ENCODE results near the gene DCP1A. TPM values are rescaled to one million over a fixed set of nuclear protein-coding genes. Genes with fewer than 3 reads are reported as not detected.

The DCP1A gene
- polyA plus RNA-seq, 1 of the 3 experiments (the other 2 are of a cell fraction): 12.9 TPM

- WGBS (ENCODE audit: low lambda C conversion rate): 87% methylated on average over 3 of the region's 3 CpGs
- Histone ChIP-seq H3K9me3 (no peaks in the 10 kb centered on the region), H3K36me3 (replicated peaks in 1 of 2; ENCODE audit: control insufficient read depth in 1 of 2, insufficient read depth in 2 of 2, low read length in 1 of 2) (peaks cover 0 to 19% of the 10 kb centered on the region in 2 experiments), H2AFZ (ENCODE audit: low read depth) (no peak overlapping the region), H3K9me2 (no peaks in the 10 kb centered on the region), H3K4me3 (ENCODE audit: low read depth in 2 of 2, low read length in 1 of 2) (no peak overlapping the region), H3K27ac (ENCODE audit: low read depth in 2 of 2, low read length in 1 of 2) (no peak overlapping the region), H3K9ac (no peak overlapping the region), H4K20me1 (ENCODE audit: insufficient read depth) (peaks cover 99% of the 10 kb centered on the region), H3F3A (replicated peaks; ENCODE audit: insufficient read depth) (no peaks in the 10 kb centered on the region), H3K79me2 (ENCODE audit: insufficient read depth) (peaks cover 100% of the 10 kb centered on the region), H3K4me1 (ENCODE audit: control insufficient read depth in 1 of 2, insufficient read depth in 2 of 2, low read depth in 1 of 2, low read length in 1 of 2) (peaks cover 11 to 19% of the 10 kb centered on the region in 2 experiments; a peak in 2 of 4 replicates), H3K4me2 (no peak overlapping the region), H3K27me3 (ENCODE audit: insufficient read depth) (no peaks in the 10 kb centered on the region)
- ChIA-PET CTCF (no interaction called here), POLR2A (no interaction called here)
- DNase-seq: no peak
- TF ChIP-seq ELF1 (IDR thresholded peaks at IDR 0.05) (no peak), FOXJ3 (CRISPR knock-in tag; IDR thresholded peaks at IDR 0.05) (no peak), POLR2AphosphoS5 (IDR thresholded peaks at IDR 0.05; ENCODE audit: low read depth, low read length) (no peak), NFIC (IDR thresholded peaks at IDR 0.05; ENCODE audit: borderline replicate concordance) (no peak)
These were observed 96.9 kb downstream of the DCP1A start for GRCh38 chr3:53250453-53250852.

- CTCF ChIA-PET: no interaction called here
These were observed 99.2 kb downstream of the DCP1A start for GRCh38 chr3:53248161-53248560.

GRCh38 chr3:53247619-53248018, 99.7 kb downstream of the DCP1A start:
- TF ChIP-seq REST (IDR thresholded peaks at IDR 0.05; ENCODE audit: low read depth, low read length) (no peak), RCOR1 (IDR thresholded peaks at IDR 0.05; ENCODE audit: low read length) (no peak), MXI1 (IDR thresholded peaks at IDR 0.05; ENCODE audit: low read depth, low read length) (no peak), POLR2AphosphoS5 (IDR thresholded peaks at IDR 0.05; ENCODE audit: low read depth, low read length) (no peak), USF1 (IDR thresholded peaks at IDR 0.05; ENCODE audit: borderline replicate concordance, low read depth) (no peak), SMC3 (IDR thresholded peaks at IDR 0.05; ENCODE audit: low read depth, low read length) (no peak), ELF1 (IDR thresholded peaks at IDR 0.05) (no peak)
- CTCF ChIA-PET: no interaction called here
- Histone ChIP-seq H3K4me3 (ENCODE audit: low read depth in 2 of 2, low read length in 1 of 2) (no peak overlapping the region), H3K4me1 (ENCODE audit: control insufficient read depth in 1 of 2, insufficient read depth in 2 of 2, low read depth in 1 of 2, low read length in 1 of 2) (peaks cover 11 to 26% of the 10 kb centered on the region in 2 experiments; a peak in 2 of 4 replicates), H3K9me3 (no peaks in the 10 kb centered on the region), H3K9me2 (no peaks in the 10 kb centered on the region), H3F3A (replicated peaks; ENCODE audit: insufficient read depth) (peaks cover 4% of the 10 kb centered on the region), H3K36me3 (replicated peaks in 1 of 2; ENCODE audit: control insufficient read depth in 1 of 2, insufficient read depth in 2 of 2, low read length in 1 of 2) (peaks cover 0 to 26% of the 10 kb centered on the region in 2 experiments), H3K79me2 (ENCODE audit: insufficient read depth) (peaks cover 100% of the 10 kb centered on the region), H3K4me2 (no peak overlapping the region), H3K27ac (ENCODE audit: low read depth in 2 of 2, low read length in 1 of 2) (no peak overlapping the region), H3K9ac (no peak overlapping the region), H3K27me3 (ENCODE audit: insufficient read depth) (no peaks in the 10 kb centered on the region), H2AFZ (ENCODE audit: low read depth) (no peak overlapping the region), H4K20me1 (ENCODE audit: insufficient read depth) (peaks cover 100% of the 10 kb centered on the region)
- WGBS (ENCODE audit: low lambda C conversion rate): 91% methylated on average over 2 of the region's 2 CpGs
- no peak for DNase-seq
- POLR2A ChIA-PET: no interaction called here

More at GRCh38 chr3:53248161-53248560, 99.2 kb downstream of the DCP1A start:
- Histone ChIP-seq H3K9ac (no peak overlapping the region), H3K4me2 (no peak overlapping the region), H3K27me3 (ENCODE audit: insufficient read depth) (no peaks in the 10 kb centered on the region), H3K4me3 (ENCODE audit: low read depth in 2 of 2, low read length in 1 of 2) (no peak overlapping the region), H3K36me3 (replicated peaks in 1 of 2; ENCODE audit: control insufficient read depth in 1 of 2, insufficient read depth in 2 of 2, low read length in 1 of 2) (peaks cover 0 to 26% of the 10 kb centered on the region in 2 experiments), H2AFZ (ENCODE audit: low read depth) (no peak overlapping the region), H3K9me3 (no peaks in the 10 kb centered on the region), H4K20me1 (ENCODE audit: insufficient read depth) (peaks cover 100% of the 10 kb centered on the region), H3K27ac (ENCODE audit: low read depth in 2 of 2, low read length in 1 of 2) (no peak overlapping the region; a peak in 1 of 4 replicates), H3K9me2 (no peaks in the 10 kb centered on the region), H3K4me1 (ENCODE audit: control insufficient read depth in 1 of 2, insufficient read depth in 2 of 2, low read depth in 1 of 2, low read length in 1 of 2) (peaks cover 11 to 25% of the 10 kb centered on the region in 2 experiments; a peak in 2 of 4 replicates), H3F3A (replicated peaks; ENCODE audit: insufficient read depth) (no peaks in the 10 kb centered on the region), H3K79me2 (ENCODE audit: insufficient read depth) (peaks cover 100% of the 10 kb centered on the region)
- TF ChIP-seq USF1 (IDR thresholded peaks at IDR 0.05; ENCODE audit: borderline replicate concordance, low read depth): no peak
- 85% methylated on average over 5 of the region's 6 CpGs for WGBS (ENCODE audit: low lambda C conversion rate)
- POLR2A ChIA-PET: no interaction called here
- no peak for DNase-seq

Data from SK-N-SH (cell line).